Measurements from ENCODE around the gene MALAT1. TPM values are rescaled to one million over a fixed set of nuclear protein-coding genes. Genes with fewer than 3 reads are reported as not detected.
A peak's percentile ranks its signal among the peaks of the same experiment; 100 is the strongest.
"Not testable (repeated sequence)": the region's sequence is repeated elsewhere in the genome, so short reads cannot be mapped to it uniquely, and the experiment has no call there.

Gene MALAT1
- total RNA-seq, 1 experiment from 2014 or later = 4,167 TPM

- H3K4me1 ChIP-seq (ENCODE audit: low read length); H3K27me3 ChIP-seq (ENCODE audit: low read length); H3K4me3 ChIP-seq (ENCODE audit: low read length); H3K9me3 ChIP-seq (ENCODE audit: low read length); H4K20me1 ChIP-seq (ENCODE audit: insufficient read depth, low read depth, low read length); H3K4me2 ChIP-seq (ENCODE audit: low read depth, low read length, poor library complexity, severe bottlenecking); H3K9ac ChIP-seq (ENCODE audit: low read length); H2AFZ ChIP-seq (ENCODE audit: low read length); H3K36me3 ChIP-seq (ENCODE audit: insufficient read depth, low read length); H3K9me2 ChIP-seq (replicated peaks; ENCODE audit: insufficient read depth, low read length); H3K79me2 ChIP-seq (ENCODE audit: low read length); DNase-seq; H3K27ac ChIP-seq (ENCODE audit: low read length): not testable (repeated sequence)
Measured at GRCh38 chr11:65518941-65519549, 20.2 kb downstream of the MALAT1 start.

DNA sequence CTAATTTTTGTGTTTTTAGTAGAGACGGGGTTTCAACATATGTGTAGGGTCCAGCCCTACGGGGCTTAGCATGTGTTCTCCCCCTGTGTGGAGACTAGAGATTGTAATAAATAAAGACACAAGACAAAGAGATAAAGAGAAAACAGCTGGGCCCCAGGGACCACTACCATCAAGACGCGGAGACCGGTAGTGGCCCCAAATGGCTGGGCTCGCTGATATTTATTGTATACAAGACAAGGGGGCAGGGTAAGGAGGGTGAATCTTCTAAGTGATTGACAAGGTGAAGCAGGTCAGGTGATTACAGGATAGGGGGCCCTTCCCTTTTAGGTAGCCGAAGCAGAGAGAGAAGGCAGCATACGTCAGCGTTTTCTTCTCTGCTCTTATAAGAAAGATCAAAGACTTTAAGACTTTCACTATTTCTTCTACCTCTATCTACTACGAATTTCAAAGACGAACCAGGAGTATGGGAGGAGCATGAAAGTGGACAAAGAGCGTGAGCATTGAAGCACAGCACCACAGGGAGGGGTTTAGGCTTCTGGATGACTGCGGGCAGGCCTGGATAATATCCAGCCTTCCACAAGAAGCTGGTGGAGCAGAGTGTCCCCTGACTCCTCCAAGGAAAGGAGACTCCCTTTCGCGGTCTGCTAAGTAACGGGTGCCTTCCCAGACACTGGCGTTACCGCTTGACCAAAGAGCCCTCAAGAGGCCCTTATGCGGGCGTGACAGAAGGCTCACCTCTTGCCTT lies 23.1 kb downstream of the MALAT1 start:
- H3K4me3 ChIP-seq (ENCODE audit: low read length); DNase-seq; H3K4me2 ChIP-seq (ENCODE audit: low read depth, low read length, poor library complexity, severe bottlenecking); H3K27me3 ChIP-seq (ENCODE audit: low read length); H3K9me2 ChIP-seq (replicated peaks; ENCODE audit: insufficient read depth, low read length); H2AFZ ChIP-seq (ENCODE audit: low read length); H3K9ac ChIP-seq (ENCODE audit: low read length); H3K36me3 ChIP-seq (ENCODE audit: insufficient read depth, low read length); H3K27ac ChIP-seq (ENCODE audit: low read length); H4K20me1 ChIP-seq (ENCODE audit: insufficient read depth, low read depth, low read length); H3K9me3 ChIP-seq (ENCODE audit: low read length): not testable (repeated sequence)
- H3K79me2 ChIP-seq (ENCODE audit: low read length) = peaks cover 20% of the 10 kb centered on the region
- H3K4me1 ChIP-seq (ENCODE audit: low read length) = peaks cover 24% of the 10 kb centered on the region

DNA sequence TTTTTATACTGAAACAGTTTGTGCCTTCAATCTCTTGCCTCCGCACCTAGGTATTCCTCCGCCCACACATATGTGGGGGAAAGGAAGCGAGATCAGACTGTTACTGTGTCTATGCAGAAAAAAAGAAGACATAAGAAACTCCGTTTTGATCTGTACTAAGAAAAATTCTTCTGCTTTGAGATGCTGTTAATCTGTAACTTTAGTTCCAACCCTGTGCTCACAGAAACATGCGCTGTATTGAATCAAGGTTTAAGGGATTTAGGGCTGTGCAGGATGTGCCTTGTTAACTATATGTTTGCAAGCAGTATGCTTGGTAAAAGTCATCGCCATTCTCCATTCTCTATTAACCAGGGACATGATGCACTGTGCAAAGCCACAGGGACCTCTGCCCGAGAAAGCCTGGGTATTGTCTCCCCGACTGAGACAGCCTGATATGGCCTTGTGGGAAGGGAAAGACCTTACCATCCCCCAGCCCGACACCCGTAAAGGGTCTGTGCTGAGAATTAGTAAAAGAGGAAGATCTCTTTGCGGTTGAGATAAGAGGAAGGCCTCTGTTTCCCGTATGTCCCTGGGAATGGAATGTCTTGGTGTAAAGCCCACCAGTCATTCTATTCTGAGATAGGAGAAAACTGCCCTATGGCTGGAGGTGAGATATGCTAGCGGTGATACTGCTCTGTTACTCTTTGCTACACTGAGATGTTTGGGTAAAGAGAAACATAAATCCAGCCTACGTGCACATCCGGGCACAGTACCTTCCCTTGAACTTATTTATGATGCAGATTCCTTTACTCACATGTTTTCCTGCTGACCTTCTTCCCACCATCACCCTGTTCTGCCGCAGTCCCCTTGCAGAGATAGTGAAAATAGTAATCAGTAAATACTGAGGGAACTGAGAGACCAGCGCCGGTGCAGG lies 24.1 kb downstream of the MALAT1 start:
- not testable (repeated sequence) for H3K9me2 ChIP-seq (replicated peaks; ENCODE audit: insufficient read depth, low read length); H3K9ac ChIP-seq (ENCODE audit: low read length); H2AFZ ChIP-seq (ENCODE audit: low read length); H4K20me1 ChIP-seq (ENCODE audit: insufficient read depth, low read depth, low read length); DNase-seq; H3K36me3 ChIP-seq (ENCODE audit: insufficient read depth, low read length); H3K27ac ChIP-seq (ENCODE audit: low read length); H3K27me3 ChIP-seq (ENCODE audit: low read length); H3K9me3 ChIP-seq (ENCODE audit: low read length); H3K4me3 ChIP-seq (ENCODE audit: low read length)
- H3K79me2 ChIP-seq (ENCODE audit: low read length) = peaks cover 22% of the 10 kb centered on the region
- H3K4me1 ChIP-seq (ENCODE audit: low read length) = peaks cover 24% of the 10 kb centered on the region
- H3K4me2 ChIP-seq (ENCODE audit: low read depth, low read length, poor library complexity, severe bottlenecking) = peak overlapping the region; percentile 32

DNA sequence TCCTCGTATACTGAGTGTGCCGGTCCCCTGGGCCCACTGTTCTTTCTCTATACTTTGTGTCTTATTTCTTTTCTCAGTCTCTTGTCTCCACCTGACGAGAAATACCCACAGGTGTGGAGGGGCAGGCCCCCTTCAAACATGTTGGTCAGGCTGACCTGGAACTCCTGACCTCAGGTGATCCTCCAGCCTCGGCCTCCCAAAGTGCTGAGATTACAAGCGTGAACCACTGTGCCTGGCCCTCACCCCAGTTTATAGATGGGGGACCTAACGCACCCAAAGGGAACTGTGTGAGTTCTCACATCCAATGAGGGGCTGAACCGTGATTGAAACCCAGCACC lies 24.8 kb downstream of the MALAT1 start:
- H3K27ac ChIP-seq (ENCODE audit: low read length); H4K20me1 ChIP-seq (ENCODE audit: insufficient read depth, low read depth, low read length); H3K9ac ChIP-seq (ENCODE audit: low read length); H3K36me3 ChIP-seq (ENCODE audit: insufficient read depth, low read length); DNase-seq; H3K9me2 ChIP-seq (replicated peaks; ENCODE audit: insufficient read depth, low read length); H3K27me3 ChIP-seq (ENCODE audit: low read length); H2AFZ ChIP-seq (ENCODE audit: low read length); H3K9me3 ChIP-seq (ENCODE audit: low read length); H3K4me3 ChIP-seq (ENCODE audit: low read length); H3K4me2 ChIP-seq (ENCODE audit: low read depth, low read length, poor library complexity, severe bottlenecking): not testable (repeated sequence)
- peaks cover 22% of the 10 kb centered on the region for H3K79me2 ChIP-seq (ENCODE audit: low read length)
- H3K4me1 ChIP-seq (ENCODE audit: low read length) = peaks cover 24% of the 10 kb centered on the region

DNA sequence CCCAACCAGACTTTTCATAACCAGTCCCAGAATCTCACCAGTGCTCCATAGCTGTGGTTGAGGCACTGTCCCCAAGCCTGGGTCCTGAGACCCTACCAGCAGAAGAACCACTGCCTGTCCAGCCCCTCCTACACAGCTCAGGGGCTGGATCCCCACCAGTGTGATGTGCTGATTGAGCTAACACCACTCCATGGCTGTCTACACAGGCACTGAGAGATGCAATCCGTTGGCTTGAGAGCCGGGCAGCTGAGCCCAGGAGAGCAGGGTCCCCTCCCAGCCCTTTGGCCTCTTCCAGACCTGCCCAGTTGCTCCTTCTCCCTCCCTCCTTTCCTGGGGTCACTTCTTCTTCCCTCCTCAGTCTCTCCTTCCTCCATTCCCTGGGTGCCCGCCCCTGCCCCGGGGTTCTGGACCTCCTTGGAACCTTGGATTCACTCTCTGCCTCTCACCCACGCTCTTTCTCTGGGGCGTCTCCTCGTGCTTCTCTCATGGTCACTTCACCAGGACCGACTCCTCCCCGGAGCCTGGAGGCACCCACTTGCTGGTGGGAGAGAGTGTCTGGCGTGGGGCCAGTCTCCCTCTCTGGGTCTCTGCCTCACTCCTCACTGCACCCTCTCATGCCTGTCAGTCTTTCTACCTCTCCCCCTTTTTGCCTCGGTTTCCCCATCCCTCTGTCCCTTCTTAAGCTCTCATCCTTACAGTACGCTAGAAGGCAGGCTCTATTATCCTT lies 25.3 kb downstream of the MALAT1 start:
- Histone ChIP-seq H2AFZ (ENCODE audit: low read length) (0 out of 2 replicates have a peak overlapping the region, but pooled peaks have one; percentile 56), H3K4me3 (ENCODE audit: low read length) (peak overlapping the region; percentile 55; the same call in 1 of the 2 replicates), H3K9ac (ENCODE audit: low read length) (peak overlapping the region; percentile 53; the same call in 1 of the 2 replicates), H3K79me2 (ENCODE audit: low read length) (peaks cover 22% of the 10 kb centered on the region), H3K27me3 (ENCODE audit: low read length) (no peaks in the 10 kb centered on the region), H4K20me1 (ENCODE audit: insufficient read depth, low read depth, low read length) (0 out of 2 replicates have a peak, but pooled peaks cover 6% of the 10 kb centered on the region), H3K27ac (ENCODE audit: low read length) (no peak overlapping the region), H3K4me2 (ENCODE audit: low read depth, low read length, poor library complexity, severe bottlenecking) (peak overlapping the region; percentile 69), H3K36me3 (ENCODE audit: insufficient read depth, low read length) (peaks cover 7% of the 10 kb centered on the region; the same call in 1 of the 2 replicates), H3K9me2 (replicated peaks; ENCODE audit: insufficient read depth, low read length) (no peaks in the 10 kb centered on the region), H3K9me3 (ENCODE audit: low read length) (no peaks in the 10 kb centered on the region), H3K4me1 (ENCODE audit: low read length) (peaks cover 24% of the 10 kb centered on the region)
- DNase-seq = no peak

DNA sequence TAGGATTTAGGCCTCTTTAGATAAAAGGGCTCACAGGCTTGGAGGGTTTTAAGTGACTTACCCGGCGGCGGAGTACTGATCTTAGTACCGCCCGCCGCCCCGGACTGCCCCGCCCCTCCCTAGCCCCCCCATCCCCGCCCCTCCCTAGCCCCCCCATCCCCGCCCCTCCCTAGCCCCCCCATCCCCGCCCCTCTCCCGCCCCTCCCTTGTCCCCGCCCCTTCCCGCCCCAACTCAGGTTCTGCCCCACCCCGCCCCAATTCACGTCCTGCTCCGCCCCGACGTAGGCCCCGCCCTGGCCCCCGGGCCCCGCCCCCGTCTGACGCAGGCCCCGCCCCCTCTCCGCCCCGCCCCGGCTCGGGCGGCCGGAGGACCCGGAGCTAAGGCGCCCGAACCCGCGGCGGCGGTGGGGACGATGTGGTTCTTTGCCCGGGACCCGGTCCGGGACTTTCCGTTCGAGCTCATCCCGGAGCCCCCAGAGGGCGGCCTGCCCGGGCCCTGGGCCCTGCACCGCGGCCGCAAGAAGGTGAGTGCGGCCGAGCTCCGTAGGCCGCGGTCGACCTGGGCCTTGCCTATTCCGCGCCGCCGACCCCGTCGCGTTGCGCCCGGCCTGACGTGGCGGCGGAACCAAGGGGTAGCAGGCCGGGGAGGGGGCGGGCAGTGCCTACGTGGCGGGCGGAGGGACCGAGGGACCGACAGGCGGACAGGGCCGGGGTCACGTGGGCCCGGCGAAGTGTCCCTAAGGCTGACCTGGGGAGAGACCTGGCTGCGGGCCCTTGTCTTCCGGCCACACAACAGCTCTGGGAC lies 26.1 kb downstream of the MALAT1 start, which contains the start of gene SCYL1:
TSS of gene SCYL1 (plus strand) at position 343 of the 805 bp plus-strand sequence. CDS start at position 414, 71 bp downstream.
- Histone ChIP-seq H3K9me3 (ENCODE audit: low read length) (no peaks in the 10 kb centered on the region), H3K27me3 (ENCODE audit: low read length) (no peaks in the 10 kb centered on the region), H3K36me3 (ENCODE audit: insufficient read depth, low read length) (peaks cover 7% of the 10 kb centered on the region; the same call in 1 of the 2 replicates), H2AFZ (ENCODE audit: low read length) (peak within 1 kb of the TSS; percentile 56; the same call in 1 of the 2 replicates), H3K79me2 (ENCODE audit: low read length) (peaks cover 22% of the 10 kb centered on the region), H3K9me2 (replicated peaks; ENCODE audit: insufficient read depth, low read length) (no peaks in the 10 kb centered on the region), H3K9ac (ENCODE audit: low read length) (peak within 1 kb of the TSS; percentile 86), H3K4me1 (ENCODE audit: low read length) (peaks cover 24% of the 10 kb centered on the region), H3K4me3 (ENCODE audit: low read length) (peak within 1 kb of the TSS; percentile 92), H3K4me2 (ENCODE audit: low read depth, low read length, poor library complexity, severe bottlenecking) (peak within 1 kb of the TSS; percentile 69), H3K27ac (ENCODE audit: low read length) (no peak within 1 kb of the TSS), H4K20me1 (ENCODE audit: insufficient read depth, low read depth, low read length) (0 out of 2 replicates have a peak, but pooled peaks cover 6% of the 10 kb centered on the region)
- peak; percentile 89 for DNase-seq

Data from Karpas-422 (cell line).